ENCODE measurements around the gene PRSS8.

PRSS8 gene

DNA sequence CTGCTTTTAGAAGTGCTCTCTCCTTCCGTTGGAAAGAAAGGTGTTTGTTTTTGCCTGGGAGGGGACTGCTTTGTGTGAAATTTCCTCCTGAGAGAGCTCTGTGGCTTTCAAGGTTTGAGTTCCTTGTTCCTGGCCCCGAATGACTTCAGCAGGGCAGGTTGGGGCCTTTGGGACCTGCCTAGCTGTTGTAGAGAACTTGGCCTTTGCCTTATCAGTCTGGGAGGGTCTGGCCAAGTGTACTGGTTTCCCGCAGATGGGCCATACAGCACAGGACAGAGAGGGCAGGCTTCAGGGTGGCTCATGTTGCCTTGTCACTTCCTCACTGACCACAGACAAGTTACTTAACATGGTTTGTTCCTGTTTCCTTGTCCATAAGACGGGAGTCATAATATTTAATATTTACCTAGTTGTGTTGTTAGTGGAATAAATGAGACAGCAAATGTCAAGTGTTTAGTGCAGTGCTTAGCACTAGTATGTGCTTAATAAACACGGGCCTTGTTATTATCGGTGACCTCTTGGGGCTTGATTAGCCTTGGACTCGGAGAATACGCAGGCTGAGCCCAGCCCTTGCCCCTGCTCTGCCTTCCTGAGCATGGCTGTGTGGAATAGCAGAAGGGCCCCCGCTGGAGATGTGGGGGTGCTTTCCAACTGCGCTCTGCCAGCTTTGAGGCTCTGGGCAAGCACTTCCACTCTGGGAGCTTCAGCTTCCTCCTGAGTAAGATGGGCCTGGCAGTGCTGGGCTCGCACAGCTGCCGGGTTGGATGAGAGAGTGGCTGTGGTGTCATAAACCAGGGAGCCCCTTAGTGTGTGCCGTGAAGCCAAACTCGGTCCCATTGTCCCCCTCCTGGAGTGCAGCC, 6.6 kb downstream of the PRSS8 start:
- 91 to 93% methylated on average over 14 of the region's 14 CpGs for WGBS, 2 experiments
- H3K9me3 ChIP-seq (ENCODE audit: control insufficient read depth, low read length) = no peaks in the 10 kb centered on the region
- H3K27ac ChIP-seq (ENCODE audit: insufficient read depth, low read depth, low read length, poor library complexity, severe bottlenecking) = no peak overlapping the region
- no peak overlapping the region for H3K4me3 ChIP-seq (ENCODE audit: insufficient read depth, low read depth, low read length)
- peaks cover 5% of the 10 kb centered on the region for H3K36me3 ChIP-seq (ENCODE audit: control insufficient read depth, insufficient read depth, low read length)
- no peaks in the 10 kb centered on the region for H3K4me1 ChIP-seq (ENCODE audit: control insufficient read depth, insufficient read depth, low read length)
- H3K27me3 ChIP-seq (ENCODE audit: control insufficient read depth, insufficient read depth, low read length, poor library complexity, severe bottlenecking) = no peaks in the 10 kb centered on the region

DNA sequence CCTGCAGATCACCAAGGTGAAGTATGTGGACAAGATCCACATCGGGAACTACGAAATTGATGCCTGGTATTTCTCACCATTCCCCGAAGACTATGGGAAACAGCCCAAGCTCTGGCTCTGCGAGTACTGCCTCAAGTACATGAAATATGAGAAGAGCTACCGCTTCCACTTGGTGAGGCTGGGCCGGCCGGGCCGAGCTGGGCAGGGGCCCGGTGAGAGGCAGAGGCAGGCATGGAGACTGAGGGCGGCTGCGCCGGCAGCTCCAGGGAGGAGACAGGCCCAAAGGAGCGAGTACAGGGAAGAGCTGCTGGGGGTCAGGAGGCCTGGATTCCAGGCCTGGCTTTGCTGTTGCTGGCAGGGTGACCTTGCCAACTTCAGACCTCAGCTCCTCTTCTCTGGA, 8.3 kb downstream of the PRSS8 start:
- Histone ChIP-seq H3K27ac (ENCODE audit: insufficient read depth, low read depth, low read length, poor library complexity, severe bottlenecking) (no peak overlapping the region), H3K4me1 (ENCODE audit: control insufficient read depth, insufficient read depth, low read length) (no peaks in the 10 kb centered on the region), H3K4me3 (ENCODE audit: insufficient read depth, low read depth, low read length) (no peak overlapping the region), H3K27me3 (ENCODE audit: control insufficient read depth, insufficient read depth, low read length, poor library complexity, severe bottlenecking) (no peaks in the 10 kb centered on the region), H3K36me3 (ENCODE audit: control insufficient read depth, insufficient read depth, low read length) (peaks cover 11% of the 10 kb centered on the region), H3K9me3 (ENCODE audit: control insufficient read depth, low read length) (no peaks in the 10 kb centered on the region)
- WGBS, 2 experiments = 94 to 95% methylated on average over 13 of the region's 13 CpGs

DNA sequence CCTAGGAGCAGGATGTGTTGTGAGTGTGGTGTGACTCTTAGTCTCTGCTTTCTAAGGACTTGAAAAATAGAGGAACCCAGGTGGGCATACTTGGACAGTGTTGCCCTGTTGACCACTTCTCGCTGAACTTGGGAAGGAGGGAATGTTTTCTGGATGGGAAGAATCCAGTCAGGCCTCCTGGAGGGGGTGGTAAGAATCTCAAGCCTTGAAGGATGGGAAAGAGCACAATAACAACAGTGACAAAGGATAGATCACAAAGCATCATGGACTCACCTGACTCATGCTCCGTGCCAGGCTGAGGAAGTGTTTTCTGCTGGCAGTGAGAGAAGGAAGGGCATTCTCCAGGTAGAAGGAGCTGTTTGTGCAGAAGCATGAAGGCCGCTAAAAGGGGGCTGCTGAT, 9.7 kb downstream of the PRSS8 start:
- Histone ChIP-seq H3K36me3 (ENCODE audit: control insufficient read depth, insufficient read depth, low read length) (peaks cover 19% of the 10 kb centered on the region), H3K9me3 (ENCODE audit: control insufficient read depth, low read length) (no peaks in the 10 kb centered on the region), H3K4me3 (ENCODE audit: insufficient read depth, low read depth, low read length) (no peak overlapping the region), H3K27me3 (ENCODE audit: control insufficient read depth, insufficient read depth, low read length, poor library complexity, severe bottlenecking) (no peaks in the 10 kb centered on the region), H3K4me1 (ENCODE audit: control insufficient read depth, insufficient read depth, low read length) (no peaks in the 10 kb centered on the region), H3K27ac (ENCODE audit: insufficient read depth, low read depth, low read length, poor library complexity, severe bottlenecking) (no peak overlapping the region)
- 95 to 96% methylated on average over 3 of the region's 3 CpGs for WGBS, 2 experiments

DNA sequence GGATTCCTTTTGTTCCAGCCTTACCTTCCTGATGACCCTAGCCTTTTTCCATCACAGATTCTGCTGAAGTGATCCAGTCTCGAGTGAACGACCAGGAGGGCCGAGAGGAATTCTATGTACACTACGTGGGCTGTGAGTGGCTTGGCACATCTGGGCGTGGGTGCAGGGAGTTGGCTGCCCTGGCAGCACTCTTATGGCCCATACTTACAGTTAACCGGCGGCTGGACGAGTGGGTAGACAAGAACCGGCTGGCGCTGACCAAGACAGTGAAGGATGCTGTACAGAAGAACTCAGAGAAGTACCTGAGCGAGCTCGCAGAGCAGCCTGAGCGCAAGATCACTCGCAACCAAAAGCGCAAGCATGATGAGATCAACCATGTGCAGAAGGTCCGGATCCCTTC, 15.4 kb downstream of the PRSS8 start:
- Histone ChIP-seq H3K4me1 (ENCODE audit: control insufficient read depth, insufficient read depth, low read length) (no peaks in the 10 kb centered on the region), H3K9me3 (ENCODE audit: control insufficient read depth, low read length) (no peaks in the 10 kb centered on the region), H3K36me3 (ENCODE audit: control insufficient read depth, insufficient read depth, low read length) (peaks cover 26% of the 10 kb centered on the region), H3K4me3 (ENCODE audit: insufficient read depth, low read depth, low read length) (no peak overlapping the region), H3K27me3 (ENCODE audit: control insufficient read depth, insufficient read depth, low read length, poor library complexity, severe bottlenecking) (no peaks in the 10 kb centered on the region), H3K27ac (ENCODE audit: insufficient read depth, low read depth, low read length, poor library complexity, severe bottlenecking) (no peak overlapping the region)
- 96% methylated on average over 16 of the region's 16 CpGs for WGBS, 2 experiments

DNA sequence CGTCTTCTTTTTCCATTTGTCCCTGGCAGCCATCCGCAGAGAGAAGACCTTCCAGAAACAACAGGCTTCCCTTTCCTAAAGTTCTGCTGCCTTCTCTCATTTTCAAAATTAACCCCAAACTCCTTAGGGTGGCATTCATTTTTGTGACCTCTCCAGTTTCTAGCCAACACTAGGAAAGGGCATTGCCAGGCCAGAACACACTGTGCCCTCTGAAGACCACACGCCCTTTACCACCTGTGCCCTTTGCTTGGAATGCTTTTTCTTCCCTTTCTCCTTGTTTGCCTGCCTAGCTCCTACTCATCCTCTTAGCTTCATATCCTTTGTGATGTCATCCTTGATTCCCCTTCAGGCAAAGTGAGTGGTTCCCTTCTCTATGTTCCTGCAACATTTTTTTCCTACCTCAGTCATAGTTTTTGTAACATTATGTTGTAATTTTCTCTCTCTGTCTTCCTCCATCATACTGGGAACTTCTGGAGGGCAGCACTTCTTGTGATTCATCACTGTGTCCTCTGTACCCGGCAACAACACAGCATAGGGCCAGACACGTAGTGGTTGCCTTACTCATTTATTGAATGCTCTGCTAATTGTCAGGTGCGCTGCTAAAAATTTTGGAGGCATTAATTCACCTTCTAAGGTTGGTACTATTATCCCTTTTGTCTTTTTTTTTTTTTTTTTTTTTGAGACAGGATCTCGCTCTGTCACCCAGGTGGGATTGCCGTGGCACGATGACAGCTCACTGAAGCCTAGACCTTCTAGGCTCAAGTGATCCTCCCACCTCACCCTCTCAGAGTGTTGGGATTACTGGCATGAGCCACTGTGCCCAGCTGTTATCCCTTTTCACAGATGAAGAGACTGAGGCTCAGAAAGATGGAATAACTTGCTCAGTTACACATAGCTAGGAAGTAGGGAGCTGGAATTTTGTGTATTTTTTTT, 17.0 kb downstream of the PRSS8 start:
- H3K4me1 ChIP-seq (ENCODE audit: control insufficient read depth, insufficient read depth, low read length) = no peaks in the 10 kb centered on the region
- H3K4me3 ChIP-seq (ENCODE audit: insufficient read depth, low read depth, low read length) = peak overlapping the region; percentile 75
- 69 to 71% methylated on average over 9 of the region's 9 CpGs for WGBS, 2 experiments
- no peaks in the 10 kb centered on the region for H3K9me3 ChIP-seq (ENCODE audit: control insufficient read depth, low read length)
- peaks cover 26% of the 10 kb centered on the region for H3K36me3 ChIP-seq (ENCODE audit: control insufficient read depth, insufficient read depth, low read length)
- no peak overlapping the region for H3K27ac ChIP-seq (ENCODE audit: insufficient read depth, low read depth, low read length, poor library complexity, severe bottlenecking)
- no peaks in the 10 kb centered on the region for H3K27me3 ChIP-seq (ENCODE audit: control insufficient read depth, insufficient read depth, low read length, poor library complexity, severe bottlenecking)

DNA sequence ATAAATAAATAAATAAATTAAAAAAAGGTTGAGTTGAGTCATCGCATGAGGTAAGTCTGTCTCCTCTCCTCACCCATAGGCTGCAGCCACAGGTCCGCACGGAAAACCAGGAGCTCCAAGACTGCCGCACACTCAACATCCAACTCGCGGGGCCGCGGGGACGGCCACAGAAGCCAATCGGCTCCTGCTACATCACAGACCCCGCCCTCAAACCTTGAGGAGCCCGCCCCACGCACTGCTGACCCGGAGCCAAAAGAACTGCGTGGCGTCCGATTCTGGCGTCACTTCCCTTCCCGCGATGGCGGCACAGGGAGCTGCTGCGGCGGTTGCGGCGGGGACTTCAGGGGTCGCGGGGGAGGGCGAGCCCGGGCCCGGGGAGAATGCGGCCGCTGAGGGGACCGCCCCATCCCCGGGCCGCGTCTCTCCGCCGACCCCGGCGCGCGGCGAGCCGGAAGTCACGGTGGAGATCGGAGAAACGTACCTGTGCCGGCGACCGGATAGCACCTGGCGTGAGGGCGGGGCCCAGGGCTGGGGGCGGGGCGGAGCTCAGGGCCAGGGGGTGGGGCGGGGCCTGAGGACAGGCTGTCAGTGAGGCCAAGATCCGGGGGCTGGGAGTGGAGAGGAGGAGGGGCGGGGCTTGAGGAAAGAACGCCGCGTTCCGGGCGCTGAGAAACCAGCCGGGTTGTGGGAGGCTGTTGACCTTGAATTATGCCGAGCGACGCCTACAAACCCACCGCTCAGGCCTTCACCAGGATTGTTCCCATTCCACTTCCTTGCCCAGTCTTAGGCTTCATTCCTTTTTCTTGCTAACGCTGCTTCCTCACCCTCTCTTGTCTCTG, 17.9 kb downstream of the PRSS8 start, which contains the start of gene KAT8:
TSS of gene KAT8 (plus strand) at position 281 of the 839 bp plus-strand sequence. CDS start at position 299, 18 bp downstream.
- 0 to 1% methylated on average over 68 of the region's 68 CpGs for WGBS, 2 experiments
- no peaks in the 10 kb centered on the region for H3K4me1 ChIP-seq (ENCODE audit: control insufficient read depth, insufficient read depth, low read length)
- H3K27ac ChIP-seq (ENCODE audit: insufficient read depth, low read depth, low read length, poor library complexity, severe bottlenecking) = peak within 1 kb of the TSS; percentile 6
- no peaks in the 10 kb centered on the region for H3K27me3 ChIP-seq (ENCODE audit: control insufficient read depth, insufficient read depth, low read length, poor library complexity, severe bottlenecking)
- no peaks in the 10 kb centered on the region for H3K9me3 ChIP-seq (ENCODE audit: control insufficient read depth, low read length)
- peak within 1 kb of the TSS; percentile 75 for H3K4me3 ChIP-seq (ENCODE audit: insufficient read depth, low read depth, low read length)
- H3K36me3 ChIP-seq (ENCODE audit: control insufficient read depth, insufficient read depth, low read length) = peaks cover 25% of the 10 kb centered on the region

DNA sequence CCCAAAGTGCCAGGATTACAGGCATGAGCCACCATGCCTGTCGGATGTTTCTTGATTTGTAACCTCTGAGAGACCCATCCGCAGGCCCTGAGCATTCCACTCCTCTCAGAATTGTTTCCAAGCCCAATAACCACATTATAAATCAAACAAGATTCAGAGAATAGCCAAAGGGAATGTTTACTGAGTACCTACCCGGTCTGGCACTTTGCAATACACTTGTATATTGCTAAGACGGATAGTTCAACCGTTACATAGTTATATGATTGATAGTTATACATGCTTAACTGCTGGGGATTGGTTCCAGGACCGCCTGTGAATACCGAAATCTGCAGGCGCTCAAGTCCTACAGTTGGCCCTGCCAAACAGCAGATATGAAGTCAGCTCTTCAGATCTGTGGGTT, 21.1 kb downstream of the PRSS8 start:
- no peaks in the 10 kb centered on the region for H3K9me3 ChIP-seq (ENCODE audit: control insufficient read depth, low read length)
- H3K27ac ChIP-seq (ENCODE audit: insufficient read depth, low read depth, low read length, poor library complexity, severe bottlenecking) = no peak overlapping the region
- no peak overlapping the region for H3K4me3 ChIP-seq (ENCODE audit: insufficient read depth, low read depth, low read length)
- 94% methylated on average over 8 of the region's 8 CpGs for whole genome bisulfite sequencing, 2 experiments
- peaks cover 27% of the 10 kb centered on the region for H3K36me3 ChIP-seq (ENCODE audit: control insufficient read depth, insufficient read depth, low read length)
- H3K27me3 ChIP-seq (ENCODE audit: control insufficient read depth, insufficient read depth, low read length, poor library complexity, severe bottlenecking) = no peaks in the 10 kb centered on the region
- peaks cover 1% of the 10 kb centered on the region for H3K4me1 ChIP-seq (ENCODE audit: control insufficient read depth, insufficient read depth, low read length)

DNA sequence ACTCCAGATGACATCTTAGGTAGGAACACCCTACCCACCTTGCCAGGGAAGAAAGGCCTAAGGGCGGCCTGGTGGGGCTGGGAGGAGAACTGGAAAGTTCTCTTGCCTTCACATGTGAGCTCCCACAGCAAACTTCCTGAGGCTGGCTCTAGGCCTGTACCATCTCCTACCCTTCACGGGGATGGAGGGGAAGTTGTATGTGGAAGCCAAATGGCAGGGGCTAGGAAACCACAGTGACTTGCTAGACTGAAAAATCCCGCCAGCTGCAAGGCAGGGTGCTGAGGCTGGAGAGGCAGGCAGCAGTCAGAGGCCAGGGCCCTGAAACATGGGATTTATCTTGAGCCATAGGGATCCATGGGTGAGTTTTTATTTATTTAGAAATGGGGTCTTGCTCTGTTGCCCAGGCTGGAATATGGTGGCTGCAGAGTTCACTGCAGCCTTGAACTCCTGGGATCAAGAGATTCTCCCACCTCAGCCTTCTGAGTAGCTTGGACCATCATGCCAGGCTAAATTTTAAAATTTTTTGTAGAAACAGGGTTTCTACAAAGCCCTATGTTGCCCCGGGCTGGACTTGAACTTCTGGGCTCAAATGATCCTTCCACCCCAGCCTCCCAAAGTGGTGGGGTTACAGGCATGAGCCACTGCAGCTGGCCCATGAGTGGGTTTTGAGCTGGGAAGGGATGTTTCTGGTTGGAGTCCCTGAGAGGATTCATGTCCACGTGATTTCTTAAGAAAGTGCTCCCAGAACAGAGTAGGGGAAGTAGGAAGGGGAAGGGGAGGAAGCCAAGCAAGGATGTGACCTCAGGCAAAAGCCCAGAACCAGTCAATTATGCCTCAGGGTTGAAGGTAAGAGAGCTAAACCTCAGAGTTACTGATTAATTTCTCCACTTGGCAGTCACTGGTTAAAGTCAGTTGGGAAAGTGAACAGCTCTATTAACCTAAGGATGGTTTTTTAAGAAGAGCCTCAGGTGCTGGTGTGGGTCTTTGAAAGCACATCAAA, 22.1 kb downstream of the PRSS8 start:
- no peaks in the 10 kb centered on the region for H3K9me3 ChIP-seq (ENCODE audit: control insufficient read depth, low read length)
- peaks cover 8% of the 10 kb centered on the region for H3K4me1 ChIP-seq (ENCODE audit: control insufficient read depth, insufficient read depth, low read length)
- 91% methylated on average over 5 of the region's 5 CpGs for WGBS, 2 experiments
- no peaks in the 10 kb centered on the region for H3K27me3 ChIP-seq (ENCODE audit: control insufficient read depth, insufficient read depth, low read length, poor library complexity, severe bottlenecking)
- no peak overlapping the region for H3K4me3 ChIP-seq (ENCODE audit: insufficient read depth, low read depth, low read length)
- no peak overlapping the region for H3K27ac ChIP-seq (ENCODE audit: insufficient read depth, low read depth, low read length, poor library complexity, severe bottlenecking)
- peaks cover 29% of the 10 kb centered on the region for H3K36me3 ChIP-seq (ENCODE audit: control insufficient read depth, insufficient read depth, low read length)

DNA sequence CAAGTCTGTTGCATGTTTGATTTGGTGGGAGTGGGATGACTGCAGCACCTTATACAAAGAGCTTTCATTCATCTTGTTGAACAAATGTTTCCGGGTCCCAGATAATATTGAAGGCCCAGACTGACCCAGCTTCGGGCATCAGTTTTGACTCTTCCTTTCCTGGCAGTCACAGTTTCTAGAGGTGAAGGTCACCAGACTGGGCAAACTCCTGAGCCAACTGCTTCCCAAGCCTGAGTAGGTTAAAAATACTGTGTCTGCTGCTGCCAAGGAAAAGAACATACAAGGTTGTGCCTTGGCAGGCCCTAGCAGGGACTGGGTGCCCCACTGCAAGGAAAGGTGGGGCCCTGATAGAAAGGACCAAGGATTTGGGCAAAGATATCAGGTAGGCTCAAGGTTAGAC, 22.8 kb downstream of the PRSS8 start:
- H3K9me3 ChIP-seq (ENCODE audit: control insufficient read depth, low read length) = no peaks in the 10 kb centered on the region
- whole genome bisulfite sequencing, 2 experiments = 96 to 97% methylated on average over 2 of the region's 2 CpGs
- peaks cover 29% of the 10 kb centered on the region for H3K36me3 ChIP-seq (ENCODE audit: control insufficient read depth, insufficient read depth, low read length)
- H3K4me1 ChIP-seq (ENCODE audit: control insufficient read depth, insufficient read depth, low read length) = peaks cover 8% of the 10 kb centered on the region
- H3K27me3 ChIP-seq (ENCODE audit: control insufficient read depth, insufficient read depth, low read length, poor library complexity, severe bottlenecking) = no peaks in the 10 kb centered on the region
- H3K27ac ChIP-seq (ENCODE audit: insufficient read depth, low read depth, low read length, poor library complexity, severe bottlenecking) = no peak overlapping the region
- no peak overlapping the region for H3K4me3 ChIP-seq (ENCODE audit: insufficient read depth, low read depth, low read length)

Measured in ectodermal cell (in vitro differentiated cells).